HepG2 (cell line): ENCODE results near the gene CCDC50. TPM values are rescaled to one million over a fixed set of nuclear protein-coding genes. Genes with fewer than 3 reads are reported as not detected.
A peak's percentile ranks its signal among the peaks of the same experiment; 100 is the strongest.

Experiments used
- ATF1 ChIP-seq: IDR thresholded peaks from 2 replicates; pipeline ENCODE4 v1.6.1; 2016; ENCODE audit warnings: mild to moderate bottlenecking, control low read depth
- FOXC1 ChIP-seq: sonication (generic); formaldehyde crosslinking; IDR thresholded peaks from 2 replicates; pipeline ENCODE4 v1.8.0; 2022; ENCODE audit warnings: mild to moderate bottlenecking, missing genetic modification reagents, borderline replicate concordance
- GFI1 ChIP-seq: sonication (generic); formaldehyde crosslinking; IDR thresholded peaks from 2 replicates; pipeline ENCODE4 v1.5.0; 2020; ENCODE audit warnings: missing genetic modification reagents, mild to moderate bottlenecking, borderline replicate concordance
- ISL2 ChIP-seq: sonication (generic); formaldehyde crosslinking; IDR thresholded peaks from 2 replicates; pipeline ENCODE4 v1.5.0; 2020; ENCODE audit warnings: missing genetic modification reagents
- KMT2A ChIP-seq: sonication (generic); formaldehyde crosslinking; IDR thresholded peaks from 2 replicates; pipeline ENCODE4 v1.4.0; 2020; ENCODE audit warnings: missing genetic modification reagents
- MEF2D ChIP-seq: sonication (generic); formaldehyde crosslinking; IDR thresholded peaks from 2 replicates; pipeline ENCODE4 v1.5.1; 2020; ENCODE audit warnings: mild to moderate bottlenecking, missing genetic modification reagents
- NAIF1 ChIP-seq: sonication (generic); formaldehyde crosslinking; IDR thresholded peaks from 2 replicates; pipeline ENCODE4 v1.5.0; 2020; ENCODE audit warnings: mild to moderate bottlenecking, missing genetic modification reagents, borderline replicate concordance
- PITX1 ChIP-seq: sonication (generic); formaldehyde crosslinking; IDR thresholded peaks from 2 replicates; pipeline ENCODE4 v1.5.1; 2020; ENCODE audit warnings: mild to moderate bottlenecking, missing genetic modification reagents
- RFX3 ChIP-seq: IDR thresholded peaks from 2 replicates; pipeline ENCODE4 v1.6.1; 2016; ENCODE audit warnings: missing biosample characterization, missing genetic modification reagents
- SETDB1 ChIP-seq: sonication (generic); formaldehyde crosslinking; IDR thresholded peaks from 2 replicates; pipeline ENCODE4 v1.5.1; 2020; ENCODE audit warnings: missing genetic modification reagents, mild to moderate bottlenecking, borderline replicate concordance
- SIX4 ChIP-seq: sonication (generic); formaldehyde crosslinking; IDR thresholded peaks from 2 replicates; pipeline ENCODE4 v1.4.0; 2020; ENCODE audit warnings: missing genetic modification reagents
- YEATS2 ChIP-seq: sonication (generic); formaldehyde crosslinking; IDR thresholded peaks from 2 replicates; pipeline ENCODE4 v1.4.0; 2020; ENCODE audit warnings: missing genetic modification reagents, borderline replicate concordance
- ZNF317 ChIP-seq: sonication (generic); formaldehyde crosslinking; IDR thresholded peaks from 2 replicates; pipeline ENCODE4 v1.5.0; 2020; ENCODE audit warnings: mild to moderate bottlenecking, missing genetic modification reagents
- ZNF572 ChIP-seq: sonication (generic); formaldehyde crosslinking; IDR thresholded peaks from 2 replicates; pipeline ENCODE4 v1.5.1; 2020; ENCODE audit warnings: mild to moderate bottlenecking, missing genetic modification reagents
- ZNF644 ChIP-seq: IDR thresholded peaks from 2 replicates; pipeline ENCODE4 v1.6.1; 2016; ENCODE audit warnings: low read depth
- polyA plus RNA-seq, 8 experiments: library from polyadenylated mRNA; depleted of rRNA in 3 of 8; stranded (reverse) in 7 of 8; unstranded in 1 of 8; fragments of >200 nt; fragmentation: Illumina TruSeq in 4 of 8; extraction: Trizol in 4 of 8; gene quantifications; 2 replicates each; pipeline versions ENCODE4 v1.2.1 to v1.2.3, GENCODE V29; 2011 to 2016; ENCODE audit warnings: low read depth in 4 of 8, missing spikeins in 1 of 8, mixed read lengths in 1 of 8; ENCODE audit not compliant: insufficient read depth in 1 of 8
- total RNA-seq, 5 experiments: library from RNA; depleted of rRNA; stranded (reverse); fragments of >200 nt; fragmentation: Illumina TruSeq; extraction: Trizol; gene quantifications; 2 replicates each; pipeline ENCODE4 v1.2.3, GENCODE V29; 2016; ENCODE audit warnings: low read depth in 1 of 5
- TF ChIP-seq, protein P1 (sequence below): sonication (generic); formaldehyde crosslinking; IDR thresholded peaks from 2 replicates; pipeline ENCODE4 v1.4.0; 2020; ENCODE audit warnings: missing genetic modification reagents
- TF ChIP-seq, protein P2 (sequence below): sonication (generic); formaldehyde crosslinking; IDR thresholded peaks from 2 replicates; pipeline ENCODE4 v1.5.0; 2020; ENCODE audit warnings: mild to moderate bottlenecking, missing genetic modification reagents, borderline replicate concordance
- TF ChIP-seq, protein P3 (sequence below): sonication (generic); formaldehyde crosslinking; IDR thresholded peaks from 2 replicates; pipeline ENCODE4 v1.9.0; 2021; ENCODE audit warnings: missing genetic modification reagents, borderline replicate concordance
- TF ChIP-seq, protein P4 (sequence below): sonication (generic); formaldehyde crosslinking; IDR thresholded peaks from 2 replicates; pipeline ENCODE4 v1.4.0; 2020; ENCODE audit warnings: missing genetic modification reagents

Gene CCDC50
- total and polyA plus RNA-seq, 2 of the 13 experiments (the other 11 are each of a cell fraction or from before 2014, with no cell fraction given), result 47.6 to 66.4 TPM

DNA sequence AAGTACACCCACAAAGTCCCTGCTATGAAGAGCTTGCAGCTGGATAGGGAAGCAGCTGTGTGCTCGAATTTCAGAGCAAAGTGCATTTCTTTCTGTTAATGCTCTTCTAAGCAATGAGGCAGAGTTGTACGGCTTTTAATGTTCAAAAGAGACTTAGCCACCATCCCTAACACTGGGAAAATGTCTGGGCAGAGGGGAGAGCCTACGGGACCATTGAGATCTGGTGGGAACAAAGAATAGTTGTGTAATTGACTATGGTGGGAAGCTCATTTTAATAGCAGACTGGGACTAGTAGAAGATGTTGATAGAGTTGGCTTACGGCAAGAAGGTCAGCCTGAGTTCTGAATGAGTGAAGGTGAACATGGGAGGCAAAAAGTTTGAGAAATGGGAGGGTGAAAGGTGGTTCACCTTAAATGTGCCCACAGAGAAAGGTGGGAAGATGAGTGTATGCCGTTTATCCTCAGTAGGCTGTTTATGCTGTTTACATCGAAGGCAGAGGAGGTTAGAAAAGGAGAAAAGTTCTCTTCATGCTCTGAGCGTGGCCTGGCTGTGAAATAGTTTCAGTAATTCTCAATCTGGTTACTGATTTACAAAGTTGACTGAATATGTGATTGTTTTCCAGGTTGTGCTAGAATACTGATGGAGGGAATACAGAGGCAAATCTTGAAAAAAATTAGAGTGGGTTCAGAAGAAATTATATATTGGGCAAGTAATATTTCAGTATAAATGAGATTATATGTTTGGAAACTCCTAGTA is 24.0 kb downstream of the CCDC50 start (continued):
- TF ChIP-seq GFI1 (CRISPR knock-in tag) (peak; percentile 60; the same call in 1 of the 2 replicates), ISL2 (CRISPR knock-in tag) (peak; percentile 34; the same call in 1 of the 2 replicates), ZNF572 (CRISPR knock-in tag) (no peak), ZNF317 (peak; percentile 32; the same call in 1 of the 2 replicates), KMT2A (CRISPR knock-in tag) (peak; percentile 23; the same call in 1 of the 2 replicates), PITX1 (CRISPR knock-in tag) (peak; percentile 19; the same call in 1 of the 2 replicates), ZNF644 (0 out of 2 replicates have a peak, but pooled peaks have one; percentile 38), RFX3 (CRISPR knock-in tag) (peak; percentile 15; the same call in 1 of the 2 replicates), YEATS2 (CRISPR knock-in tag) (peak; percentile 35; the same call in 1 of the 2 replicates), NAIF1 (CRISPR knock-in tag) (0 out of 2 replicates have a peak, but pooled peaks have one; percentile 35), SETDB1 (no peak), SIX4 (CRISPR knock-in tag) (peak; percentile 68; the same call in 1 of the 2 replicates), MEF2D (CRISPR knock-in tag) (no peak; the same call in 1 of the 2 replicates), ATF1 (CRISPR knock-in tag) (no peak), FOXC1 (CRISPR knock-in tag) (peak; percentile 41; the same call in 1 of the 2 replicates)
- TF ChIP-seq, protein P1, sequence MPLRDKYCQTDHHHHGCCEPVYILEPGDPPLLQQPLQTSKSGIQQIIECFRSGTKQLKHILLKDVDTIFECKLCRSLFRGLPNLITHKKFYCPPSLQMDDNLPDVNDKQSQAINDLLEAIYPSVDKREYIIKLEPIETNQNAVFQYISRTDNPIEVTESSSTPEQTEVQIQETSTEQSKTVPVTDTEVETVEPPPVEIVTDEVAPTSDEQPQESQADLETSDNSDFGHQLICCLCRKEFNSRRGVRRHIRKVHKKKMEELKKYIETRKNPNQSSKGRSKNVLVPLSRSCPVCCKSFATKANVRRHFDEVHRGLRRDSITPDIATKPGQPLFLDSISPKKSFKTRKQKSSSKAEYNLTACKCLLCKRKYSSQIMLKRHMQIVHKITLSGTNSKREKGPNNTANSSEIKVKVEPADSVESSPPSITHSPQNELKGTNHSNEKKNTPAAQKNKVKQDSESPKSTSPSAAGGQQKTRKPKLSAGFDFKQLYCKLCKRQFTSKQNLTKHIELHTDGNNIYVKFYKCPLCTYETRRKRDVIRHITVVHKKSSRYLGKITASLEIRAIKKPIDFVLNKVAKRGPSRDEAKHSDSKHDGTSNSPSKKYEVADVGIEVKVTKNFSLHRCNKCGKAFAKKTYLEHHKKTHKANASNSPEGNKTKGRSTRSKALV (CRISPR knock-in tag), result peak; percentile 70; the same call in 1 of the 2 replicates
- TF ChIP-seq, protein P2, sequence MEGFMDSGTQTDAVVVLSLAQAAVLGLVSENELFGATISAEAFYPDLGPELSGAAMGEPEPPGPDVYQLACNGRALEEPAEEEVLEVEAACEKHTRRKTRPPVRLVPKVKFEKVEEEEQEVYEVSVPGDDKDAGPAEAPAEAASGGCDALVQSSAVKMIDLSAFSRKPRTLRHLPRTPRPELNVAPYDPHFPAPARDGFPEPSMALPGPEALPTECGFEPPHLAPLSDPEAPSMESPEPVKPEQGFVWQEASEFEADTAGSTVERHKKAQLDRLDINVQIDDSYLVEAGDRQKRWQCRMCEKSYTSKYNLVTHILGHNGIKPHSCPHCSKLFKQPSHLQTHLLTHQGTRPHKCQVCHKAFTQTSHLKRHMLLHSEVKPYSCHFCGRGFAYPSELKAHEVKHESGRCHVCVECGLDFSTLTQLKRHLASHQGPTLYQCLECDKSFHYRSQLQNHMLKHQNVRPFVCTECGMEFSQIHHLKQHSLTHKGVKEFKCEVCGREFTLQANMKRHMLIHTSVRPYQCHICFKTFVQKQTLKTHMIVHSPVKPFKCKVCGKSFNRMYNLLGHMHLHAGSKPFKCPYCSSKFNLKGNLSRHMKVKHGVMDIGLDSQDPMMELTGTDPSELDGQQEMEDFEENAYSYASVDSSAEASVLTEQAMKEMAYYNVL (CRISPR knock-in tag), result peak; percentile 40; the same call in 1 of the 2 replicates
- TF ChIP-seq, protein P3, sequence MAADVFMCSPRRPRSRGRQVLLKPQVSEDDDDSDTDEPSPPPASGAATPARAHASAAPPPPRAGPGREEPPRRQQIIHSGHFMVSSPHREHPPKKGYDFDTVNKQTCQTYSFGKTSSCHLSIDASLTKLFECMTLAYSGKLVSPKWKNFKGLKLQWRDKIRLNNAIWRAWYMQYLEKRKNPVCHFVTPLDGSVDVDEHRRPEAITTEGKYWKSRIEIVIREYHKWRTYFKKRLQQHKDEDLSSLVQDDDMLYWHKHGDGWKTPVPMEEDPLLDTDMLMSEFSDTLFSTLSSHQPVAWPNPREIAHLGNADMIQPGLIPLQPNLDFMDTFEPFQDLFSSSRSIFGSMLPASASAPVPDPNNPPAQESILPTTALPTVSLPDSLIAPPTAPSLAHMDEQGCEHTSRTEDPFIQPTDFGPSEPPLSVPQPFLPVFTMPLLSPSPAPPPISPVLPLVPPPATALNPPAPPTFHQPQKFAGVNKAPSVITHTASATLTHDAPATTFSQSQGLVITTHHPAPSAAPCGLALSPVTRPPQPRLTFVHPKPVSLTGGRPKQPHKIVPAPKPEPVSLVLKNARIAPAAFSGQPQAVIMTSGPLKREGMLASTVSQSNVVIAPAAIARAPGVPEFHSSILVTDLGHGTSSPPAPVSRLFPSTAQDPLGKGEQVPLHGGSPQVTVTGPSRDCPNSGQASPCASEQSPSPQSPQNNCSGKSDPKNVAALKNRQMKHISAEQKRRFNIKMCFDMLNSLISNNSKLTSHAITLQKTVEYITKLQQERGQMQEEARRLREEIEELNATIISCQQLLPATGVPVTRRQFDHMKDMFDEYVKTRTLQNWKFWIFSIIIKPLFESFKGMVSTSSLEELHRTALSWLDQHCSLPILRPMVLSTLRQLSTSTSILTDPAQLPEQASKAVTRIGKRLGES (CRISPR knock-in tag), result no peak
- TF ChIP-seq, protein P4, sequence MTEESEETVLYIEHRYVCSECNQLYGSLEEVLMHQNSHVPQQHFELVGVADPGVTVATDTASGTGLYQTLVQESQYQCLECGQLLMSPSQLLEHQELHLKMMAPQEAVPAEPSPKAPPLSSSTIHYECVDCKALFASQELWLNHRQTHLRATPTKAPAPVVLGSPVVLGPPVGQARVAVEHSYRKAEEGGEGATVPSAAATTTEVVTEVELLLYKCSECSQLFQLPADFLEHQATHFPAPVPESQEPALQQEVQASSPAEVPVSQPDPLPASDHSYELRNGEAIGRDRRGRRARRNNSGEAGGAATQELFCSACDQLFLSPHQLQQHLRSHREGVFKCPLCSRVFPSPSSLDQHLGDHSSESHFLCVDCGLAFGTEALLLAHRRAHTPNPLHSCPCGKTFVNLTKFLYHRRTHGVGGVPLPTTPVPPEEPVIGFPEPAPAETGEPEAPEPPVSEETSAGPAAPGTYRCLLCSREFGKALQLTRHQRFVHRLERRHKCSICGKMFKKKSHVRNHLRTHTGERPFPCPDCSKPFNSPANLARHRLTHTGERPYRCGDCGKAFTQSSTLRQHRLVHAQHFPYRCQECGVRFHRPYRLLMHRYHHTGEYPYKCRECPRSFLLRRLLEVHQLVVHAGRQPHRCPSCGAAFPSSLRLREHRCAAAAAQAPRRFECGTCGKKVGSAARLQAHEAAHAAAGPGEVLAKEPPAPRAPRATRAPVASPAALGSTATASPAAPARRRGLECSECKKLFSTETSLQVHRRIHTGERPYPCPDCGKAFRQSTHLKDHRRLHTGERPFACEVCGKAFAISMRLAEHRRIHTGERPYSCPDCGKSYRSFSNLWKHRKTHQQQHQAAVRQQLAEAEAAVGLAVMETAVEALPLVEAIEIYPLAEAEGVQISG (CRISPR knock-in tag), result 0 out of 2 replicates have a peak, but pooled peaks have one; percentile 26
